G401 (cell line): ENCODE data around the gene ELANE. TPM values are rescaled to one million over a fixed set of nuclear protein-coding genes. Genes with fewer than 3 reads are reported as not detected.
"Not testable (repeated sequence)": the region's sequence is repeated elsewhere in the genome, so short reads cannot be mapped to it uniquely, and the experiment has no call there.

Experiments used
- DNase-seq: peaks from one replicate; pipeline ENCODE4 v3.0.0-alpha.2; 2015; ENCODE audit warnings: low spot score
- in situ Hi-C: cut with HindIII; loops from 2 replicates; pipeline ENCODE4 v1.10.0; 2016; ENCODE audit warnings: low sequenced_read_pairs, mixed read lengths
- total RNA-seq: library from RNA; depleted of rRNA; stranded (reverse); fragments of >200 nt; shearing (Covaris generic); gene quantifications from 2 replicates; pipeline ENCODE4 v1.2.3, GENCODE V29; 2014

ELANE gene
- total RNA-seq, 1 experiment from 2014 or later, result not detected

- DNase-seq, result no peak
- in situ Hi-C loops, result no loop called here
Observed at GRCh38 chr19:834216-834615, 17.9 kb upstream of the ELANE start.

- DNase-seq, result no peak
- in situ Hi-C loops, result no loop called here
Observed at GRCh38 chr19:835210-835810, 16.8 kb upstream of the ELANE start.

GRCh38 chr19:840519-841206 lies 11.4 kb upstream of the ELANE start, which contains the start of gene PRTN3:
Gene PRTN3, plus strand, starts transcription at chr19:840999. Its CDS starts 10 bp downstream, at chr19:841009.
- in situ Hi-C loops, result no loop called here

GRCh38 chr19:842802-843179 lies 9.3 kb upstream of the ELANE start:
- in situ Hi-C loops, DNase-seq: not testable (repeated sequence)

More at GRCh38 chr19:840519-841206, 11.4 kb upstream of the ELANE start, which contains the start of gene PRTN3:
- no peak for DNase-seq

GRCh38 chr19:843180-843835 lies 8.8 kb upstream of the ELANE start:
- no peak for DNase-seq
- in situ Hi-C loops, result no loop called here

- no peak for DNase-seq
- in situ Hi-C loops, result no loop called here
Observed at GRCh38 chr19:843836-844545, 8.1 kb upstream of the ELANE start.

GRCh38 chr19:844546-844971 lies 7.5 kb upstream of the ELANE start:
- no peak for DNase-seq
- in situ Hi-C loops, result no loop called here

- DNase-seq, result no peak
- in situ Hi-C loops, result no loop called here
Observed at GRCh38 chr19:845707-846521, 6.2 kb upstream of the ELANE start.

GRCh38 chr19:848386-848921 lies 3.6 kb upstream of the ELANE start:
- DNase-seq, result no peak
- in situ Hi-C loops, result no loop called here

- DNase-seq, in situ Hi-C loops: not testable (repeated sequence)
Observed at GRCh38 chr19:849195-849594, 2.9 kb upstream of the ELANE start.

- no peak for DNase-seq
- in situ Hi-C loops, result no loop called here
Observed at GRCh38 chr19:850221-850978, 1.7 kb upstream of the ELANE start.

GRCh38 chr19:850979-851335 lies 1.1 kb upstream of the ELANE start:
- no peak for DNase-seq
- in situ Hi-C loops, result no loop called here

GRCh38 chr19:853014-853585 lies 997 bp downstream of the ELANE start:
- in situ Hi-C loops, result no loop called here
- no peak for DNase-seq

- DNase-seq, in situ Hi-C loops: not testable (repeated sequence)
Observed at GRCh38 chr19:853614-854220, 1.6 kb downstream of the ELANE start.

GRCh38 chr19:854549-854948 lies 2.4 kb downstream of the ELANE start:
- in situ Hi-C loops, result no loop called here
- no peak for DNase-seq

- in situ Hi-C loops, result no loop called here
- no peak for DNase-seq
Observed at GRCh38 chr19:855142-855541, 3.0 kb downstream of the ELANE start.

GRCh38 chr19:855566-856120 lies 3.5 kb downstream of the ELANE start:
- in situ Hi-C loops, result no loop called here
- no peak for DNase-seq
